ENCODE measurements around the gene ZNF496. TPM values are rescaled to one million over a fixed set of nuclear protein-coding genes. Genes with fewer than 3 reads are reported as not detected.
A peak's percentile ranks its signal among the peaks of the same experiment; 100 is the strongest.

Gene ZNF496
- total and polyA plus RNA-seq, 9 of the 15 experiments (the other 6 are each of a cell fraction or from before 2014, with no cell fraction given) = 4.3 to 54.0 (median 31.3) TPM

DNA sequence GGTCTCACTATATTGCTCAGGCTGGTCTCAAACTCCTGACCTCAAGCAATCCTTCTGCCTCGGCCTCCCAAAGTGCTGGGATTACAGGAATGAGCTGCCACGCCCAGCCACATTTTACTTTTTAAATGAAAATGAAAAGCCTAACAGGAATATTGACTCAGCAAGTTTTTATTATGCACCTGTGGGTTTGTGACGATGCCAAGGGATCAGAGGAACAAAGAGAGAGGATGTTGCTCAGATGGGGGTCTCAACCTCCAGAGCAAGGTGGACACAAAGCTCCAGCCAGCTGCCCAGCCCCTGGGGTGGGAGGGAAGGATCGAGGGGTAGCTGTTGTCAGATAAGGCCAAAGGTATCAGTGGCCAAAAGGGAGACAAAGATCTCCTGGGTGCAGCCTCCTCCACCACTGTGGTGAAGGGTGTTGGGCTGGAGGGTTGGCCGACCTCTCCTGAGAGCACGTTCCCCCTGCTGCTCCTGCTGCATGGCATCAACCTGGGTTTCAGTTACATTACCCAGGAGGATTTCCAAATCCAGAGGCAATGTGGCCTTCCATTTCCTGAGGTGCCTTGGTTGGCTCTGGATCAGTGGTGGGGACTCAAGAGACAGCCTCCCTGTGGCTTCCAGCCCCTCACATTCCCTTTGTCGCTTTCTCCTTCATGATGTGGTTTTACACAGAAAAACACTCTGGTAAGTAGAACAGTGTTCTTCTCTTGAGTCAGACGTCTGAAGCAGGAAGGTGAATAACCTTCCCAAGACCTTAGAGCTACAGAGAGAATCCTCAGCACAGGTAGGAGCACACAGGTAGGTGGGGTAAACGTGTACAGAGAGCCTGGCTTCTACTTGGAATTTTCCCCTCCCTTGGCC is 34.2 kb downstream of the ZNF496 start:
- Histone ChIP-seq H3K4me1 (replicated peaks in 1 of 2; ENCODE audit: control insufficient read depth in 2 of 2, insufficient read depth in 2 of 2, low read length in 2 of 2) (peaks cover 16 to 26% of the 10 kb centered on the region in 2 experiments), H2AFZ (ENCODE audit: low read depth, low read length) (no peak overlapping the region), H3K27me3 (ENCODE audit: control insufficient read depth in 2 of 2, insufficient read depth in 2 of 2, low read length in 2 of 2) (no peaks in the 10 kb centered on the region), H3K27ac (ENCODE audit: extremely low read depth, low read depth, low read length) (peak overlapping the region; percentile 59), H3K9me1 (ENCODE audit: control insufficient read depth, insufficient read depth, low read length) (no peaks in the 10 kb centered on the region), H3K4me3 (no peak overlapping the region), H4K20me1 (replicated peaks; ENCODE audit: control insufficient read depth, insufficient read depth, low read length) (no peaks in the 10 kb centered on the region), H3K9me3 (replicated peaks; ENCODE audit: control insufficient read depth, insufficient read depth, low read depth, low read length) (no peaks in the 10 kb centered on the region), H3K4me2 (ENCODE audit: insufficient read depth, low read length) (peak overlapping the region; percentile 34), H3K36me3 (ENCODE audit: control insufficient read depth, insufficient read depth, low read length) (peaks cover 45% of the 10 kb centered on the region; the same call in 2 of the 3 replicates), H3K9ac (ENCODE audit: insufficient read depth in 1 of 2, low read depth in 2 of 2, low read length in 2 of 2) (peak overlapping the region in 1 of 2 experiments; percentile 73; a peak in 2 of 4 replicates), H3K79me2 (ENCODE audit: control insufficient read depth, insufficient read depth, low read length) (no peaks in the 10 kb centered on the region)
- CTCF ChIA-PET (ENCODE audit: low intra/inter-chr PET ratio) = no interaction called here
- no peak for FAIRE-seq
- in situ Hi-C loops (cut with MboI) = no loop called here
- peak; percentile 37 for ATAC-seq
- intact Hi-C loops (cut with micrococcal nuclease) = no loop called here
- POLR2A ChIA-PET = interaction anchor here (0.6 to 1.1 kb wide), 3 partner anchors 20 to 33 kb away, joined by 3 read pairs; no protein-coding TSS in a partner anchor
- 32% methylated on average over 9 of the region's 9 CpGs for WGBS (ENCODE audit: insufficient coverage, low coverage, missing lambda C conversion rate)
- DNase-seq (ENCODE audit: extremely low read depth in 1 of 4, low spot score in 3 of 4) = peak in 2 of 4 experiments; percentile 24 to 28
- no TSS peak for BruUV-seq (replicated peaks)
- TF ChIP-seq, protein P1, sequence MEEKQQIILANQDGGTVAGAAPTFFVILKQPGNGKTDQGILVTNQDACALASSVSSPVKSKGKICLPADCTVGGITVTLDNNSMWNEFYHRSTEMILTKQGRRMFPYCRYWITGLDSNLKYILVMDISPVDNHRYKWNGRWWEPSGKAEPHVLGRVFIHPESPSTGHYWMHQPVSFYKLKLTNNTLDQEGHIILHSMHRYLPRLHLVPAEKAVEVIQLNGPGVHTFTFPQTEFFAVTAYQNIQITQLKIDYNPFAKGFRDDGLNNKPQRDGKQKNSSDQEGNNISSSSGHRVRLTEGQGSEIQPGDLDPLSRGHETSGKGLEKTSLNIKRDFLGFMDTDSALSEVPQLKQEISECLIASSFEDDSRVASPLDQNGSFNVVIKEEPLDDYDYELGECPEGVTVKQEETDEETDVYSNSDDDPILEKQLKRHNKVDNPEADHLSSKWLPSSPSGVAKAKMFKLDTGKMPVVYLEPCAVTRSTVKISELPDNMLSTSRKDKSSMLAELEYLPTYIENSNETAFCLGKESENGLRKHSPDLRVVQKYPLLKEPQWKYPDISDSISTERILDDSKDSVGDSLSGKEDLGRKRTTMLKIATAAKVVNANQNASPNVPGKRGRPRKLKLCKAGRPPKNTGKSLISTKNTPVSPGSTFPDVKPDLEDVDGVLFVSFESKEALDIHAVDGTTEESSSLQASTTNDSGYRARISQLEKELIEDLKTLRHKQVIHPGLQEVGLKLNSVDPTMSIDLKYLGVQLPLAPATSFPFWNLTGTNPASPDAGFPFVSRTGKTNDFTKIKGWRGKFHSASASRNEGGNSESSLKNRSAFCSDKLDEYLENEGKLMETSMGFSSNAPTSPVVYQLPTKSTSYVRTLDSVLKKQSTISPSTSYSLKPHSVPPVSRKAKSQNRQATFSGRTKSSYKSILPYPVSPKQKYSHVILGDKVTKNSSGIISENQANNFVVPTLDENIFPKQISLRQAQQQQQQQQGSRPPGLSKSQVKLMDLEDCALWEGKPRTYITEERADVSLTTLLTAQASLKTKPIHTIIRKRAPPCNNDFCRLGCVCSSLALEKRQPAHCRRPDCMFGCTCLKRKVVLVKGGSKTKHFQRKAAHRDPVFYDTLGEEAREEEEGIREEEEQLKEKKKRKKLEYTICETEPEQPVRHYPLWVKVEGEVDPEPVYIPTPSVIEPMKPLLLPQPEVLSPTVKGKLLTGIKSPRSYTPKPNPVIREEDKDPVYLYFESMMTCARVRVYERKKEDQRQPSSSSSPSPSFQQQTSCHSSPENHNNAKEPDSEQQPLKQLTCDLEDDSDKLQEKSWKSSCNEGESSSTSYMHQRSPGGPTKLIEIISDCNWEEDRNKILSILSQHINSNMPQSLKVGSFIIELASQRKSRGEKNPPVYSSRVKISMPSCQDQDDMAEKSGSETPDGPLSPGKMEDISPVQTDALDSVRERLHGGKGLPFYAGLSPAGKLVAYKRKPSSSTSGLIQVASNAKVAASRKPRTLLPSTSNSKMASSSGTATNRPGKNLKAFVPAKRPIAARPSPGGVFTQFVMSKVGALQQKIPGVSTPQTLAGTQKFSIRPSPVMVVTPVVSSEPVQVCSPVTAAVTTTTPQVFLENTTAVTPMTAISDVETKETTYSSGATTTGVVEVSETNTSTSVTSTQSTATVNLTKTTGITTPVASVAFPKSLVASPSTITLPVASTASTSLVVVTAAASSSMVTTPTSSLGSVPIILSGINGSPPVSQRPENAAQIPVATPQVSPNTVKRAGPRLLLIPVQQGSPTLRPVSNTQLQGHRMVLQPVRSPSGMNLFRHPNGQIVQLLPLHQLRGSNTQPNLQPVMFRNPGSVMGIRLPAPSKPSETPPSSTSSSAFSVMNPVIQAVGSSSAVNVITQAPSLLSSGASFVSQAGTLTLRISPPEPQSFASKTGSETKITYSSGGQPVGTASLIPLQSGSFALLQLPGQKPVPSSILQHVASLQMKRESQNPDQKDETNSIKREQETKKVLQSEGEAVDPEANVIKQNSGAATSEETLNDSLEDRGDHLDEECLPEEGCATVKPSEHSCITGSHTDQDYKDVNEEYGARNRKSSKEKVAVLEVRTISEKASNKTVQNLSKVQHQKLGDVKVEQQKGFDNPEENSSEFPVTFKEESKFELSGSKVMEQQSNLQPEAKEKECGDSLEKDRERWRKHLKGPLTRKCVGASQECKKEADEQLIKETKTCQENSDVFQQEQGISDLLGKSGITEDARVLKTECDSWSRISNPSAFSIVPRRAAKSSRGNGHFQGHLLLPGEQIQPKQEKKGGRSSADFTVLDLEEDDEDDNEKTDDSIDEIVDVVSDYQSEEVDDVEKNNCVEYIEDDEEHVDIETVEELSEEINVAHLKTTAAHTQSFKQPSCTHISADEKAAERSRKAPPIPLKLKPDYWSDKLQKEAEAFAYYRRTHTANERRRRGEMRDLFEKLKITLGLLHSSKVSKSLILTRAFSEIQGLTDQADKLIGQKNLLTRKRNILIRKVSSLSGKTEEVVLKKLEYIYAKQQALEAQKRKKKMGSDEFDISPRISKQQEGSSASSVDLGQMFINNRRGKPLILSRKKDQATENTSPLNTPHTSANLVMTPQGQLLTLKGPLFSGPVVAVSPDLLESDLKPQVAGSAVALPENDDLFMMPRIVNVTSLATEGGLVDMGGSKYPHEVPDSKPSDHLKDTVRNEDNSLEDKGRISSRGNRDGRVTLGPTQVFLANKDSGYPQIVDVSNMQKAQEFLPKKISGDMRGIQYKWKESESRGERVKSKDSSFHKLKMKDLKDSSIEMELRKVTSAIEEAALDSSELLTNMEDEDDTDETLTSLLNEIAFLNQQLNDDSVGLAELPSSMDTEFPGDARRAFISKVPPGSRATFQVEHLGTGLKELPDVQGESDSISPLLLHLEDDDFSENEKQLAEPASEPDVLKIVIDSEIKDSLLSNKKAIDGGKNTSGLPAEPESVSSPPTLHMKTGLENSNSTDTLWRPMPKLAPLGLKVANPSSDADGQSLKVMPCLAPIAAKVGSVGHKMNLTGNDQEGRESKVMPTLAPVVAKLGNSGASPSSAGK (IDR thresholded peaks at IDR 0.05) = peak; percentile 38; the same call in 1 of the 2 replicates
- TF ChIP-seq MAFG (tag; conservative IDR thresholded peaks at IDR 0.05) = peak; percentile 63
- peak; percentile 36; the same call in 1 of the 2 replicates for TF ChIP-seq LCOR (CRISPR knock-in tag; IDR thresholded peaks at IDR 0.05)
- TF ChIP-seq MYNN (IDR thresholded peaks at IDR 0.05) = peak; percentile 41; the same call in 1 of the 2 replicates
- no peak for TF ChIP-seq MYNN (CRISPR knock-in tag; IDR thresholded peaks at IDR 0.05)
- peak in 1 of 2 experiments; percentile 39; a peak in 1 of 4 replicates for TF ChIP-seq MAZ (CRISPR knock-in tag; conservative IDR thresholded peaks at IDR 0.05 in 1 of 2, IDR thresholded peaks at IDR 0.05 in 1 of 2)
- no peak for TF ChIP-seq TAF15 (IDR thresholded peaks at IDR 0.05; ENCODE audit: low read depth, low read length)
- 0 out of 2 replicates have a peak, but pooled peaks have one; percentile 12 for TF ChIP-seq CBFA2T3 (IDR thresholded peaks at IDR 0.05)
- TF ChIP-seq ATF1 (CRISPR knock-in tag; IDR thresholded peaks at IDR 0.05) = no peak
- TF ChIP-seq ATF1 (tag; IDR thresholded peaks at IDR 0.05) = peak; percentile 5; the same call in 1 of the 2 replicates
- peak; percentile 61 for TF ChIP-seq MAFF (IDR thresholded peaks at IDR 0.05; ENCODE audit: low read length)
